ENCODE data around the gene ROM1.
"Not testable (repeated sequence)": the region's sequence is repeated elsewhere in the genome, so short reads cannot be mapped to it uniquely, and the experiment has no call there.

Gene ROM1

DNA sequence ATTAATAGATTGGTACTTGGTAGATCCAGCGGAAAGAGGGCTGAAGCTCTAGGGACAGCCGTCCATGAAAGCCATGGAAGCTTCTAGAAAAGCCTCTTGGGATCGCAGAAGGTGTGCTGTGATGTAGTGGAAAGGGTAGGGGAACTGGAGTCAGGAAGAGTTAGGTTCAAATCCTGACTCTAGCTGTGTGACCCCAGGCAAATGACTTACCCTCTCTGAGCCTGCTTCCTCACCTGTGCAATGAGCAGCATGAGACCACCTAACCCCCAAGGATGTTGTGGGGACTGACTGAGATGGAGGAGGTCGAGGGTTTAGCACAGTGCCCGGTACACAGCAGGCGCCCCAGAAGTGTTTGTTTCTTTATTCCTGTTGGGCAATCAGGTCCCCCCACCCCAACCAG lies 2.7 kb upstream of the ROM1 start:
- TF ChIP-seq, protein P1, sequence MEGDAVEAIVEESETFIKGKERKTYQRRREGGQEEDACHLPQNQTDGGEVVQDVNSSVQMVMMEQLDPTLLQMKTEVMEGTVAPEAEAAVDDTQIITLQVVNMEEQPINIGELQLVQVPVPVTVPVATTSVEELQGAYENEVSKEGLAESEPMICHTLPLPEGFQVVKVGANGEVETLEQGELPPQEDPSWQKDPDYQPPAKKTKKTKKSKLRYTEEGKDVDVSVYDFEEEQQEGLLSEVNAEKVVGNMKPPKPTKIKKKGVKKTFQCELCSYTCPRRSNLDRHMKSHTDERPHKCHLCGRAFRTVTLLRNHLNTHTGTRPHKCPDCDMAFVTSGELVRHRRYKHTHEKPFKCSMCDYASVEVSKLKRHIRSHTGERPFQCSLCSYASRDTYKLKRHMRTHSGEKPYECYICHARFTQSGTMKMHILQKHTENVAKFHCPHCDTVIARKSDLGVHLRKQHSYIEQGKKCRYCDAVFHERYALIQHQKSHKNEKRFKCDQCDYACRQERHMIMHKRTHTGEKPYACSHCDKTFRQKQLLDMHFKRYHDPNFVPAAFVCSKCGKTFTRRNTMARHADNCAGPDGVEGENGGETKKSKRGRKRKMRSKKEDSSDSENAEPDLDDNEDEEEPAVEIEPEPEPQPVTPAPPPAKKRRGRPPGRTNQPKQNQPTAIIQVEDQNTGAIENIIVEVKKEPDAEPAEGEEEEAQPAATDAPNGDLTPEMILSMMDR (IDR thresholded peaks at IDR 0.05; ENCODE audit: extremely low read depth, insufficient read depth, missing control alignments), result no peak
- in situ Hi-C loops (cut with MboI; ENCODE audit: low pct_unique_long_range_greater_than_20kb, low sequenced_read_pairs, unreplicated experiment), result no loop called here
- DNase-seq (ENCODE audit: low spot score), result no peak

DNA sequence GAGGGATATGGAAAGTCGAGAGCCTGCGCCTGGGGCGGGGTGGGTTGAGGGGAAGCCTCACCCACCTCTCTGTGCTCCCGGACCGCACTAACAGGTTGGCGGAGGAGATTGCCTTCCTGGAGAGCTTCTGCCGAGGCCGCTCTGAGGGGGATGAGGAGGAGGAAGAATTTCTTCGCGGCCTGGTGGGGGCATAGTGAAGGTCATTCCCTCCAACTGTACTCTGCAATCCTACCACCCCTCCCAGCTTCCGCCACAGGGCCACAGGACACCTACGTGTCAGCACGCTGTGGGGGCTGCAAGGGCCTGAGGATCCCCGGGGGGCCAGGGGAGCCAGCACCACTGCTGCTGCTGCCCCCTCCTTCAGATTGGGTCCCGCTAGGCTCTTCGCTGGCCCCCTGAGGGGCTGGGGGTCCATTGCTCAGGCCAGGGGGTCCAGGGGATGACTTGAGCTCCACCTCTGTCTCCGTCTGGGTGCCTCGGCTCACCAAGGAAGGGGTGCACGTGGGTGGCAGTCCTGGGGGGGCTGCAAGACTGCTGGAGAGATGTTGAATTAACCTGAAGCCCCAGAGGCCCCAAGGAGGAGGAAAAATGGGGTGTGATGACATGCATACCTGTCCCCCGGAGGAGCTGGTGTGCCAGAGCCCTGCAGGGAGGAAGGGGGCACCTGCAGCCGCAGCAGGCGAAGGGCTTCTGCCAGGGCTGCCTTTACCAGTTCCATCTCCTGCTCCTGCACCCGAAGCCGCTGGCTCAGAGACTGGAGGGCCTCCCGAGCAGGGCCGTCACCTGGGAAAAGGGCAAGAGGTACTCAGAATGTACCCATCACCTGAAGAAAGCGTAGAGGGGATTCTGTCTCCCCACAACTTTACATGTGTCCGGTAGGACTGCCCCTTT lies 2.0 kb upstream of the ROM1 start:
- TF ChIP-seq, protein P1 (IDR thresholded peaks at IDR 0.05; ENCODE audit: extremely low read depth, insufficient read depth, missing control alignments), result no peak
- in situ Hi-C loops (cut with MboI; ENCODE audit: low pct_unique_long_range_greater_than_20kb, low sequenced_read_pairs, unreplicated experiment), result no loop called here

DNA sequence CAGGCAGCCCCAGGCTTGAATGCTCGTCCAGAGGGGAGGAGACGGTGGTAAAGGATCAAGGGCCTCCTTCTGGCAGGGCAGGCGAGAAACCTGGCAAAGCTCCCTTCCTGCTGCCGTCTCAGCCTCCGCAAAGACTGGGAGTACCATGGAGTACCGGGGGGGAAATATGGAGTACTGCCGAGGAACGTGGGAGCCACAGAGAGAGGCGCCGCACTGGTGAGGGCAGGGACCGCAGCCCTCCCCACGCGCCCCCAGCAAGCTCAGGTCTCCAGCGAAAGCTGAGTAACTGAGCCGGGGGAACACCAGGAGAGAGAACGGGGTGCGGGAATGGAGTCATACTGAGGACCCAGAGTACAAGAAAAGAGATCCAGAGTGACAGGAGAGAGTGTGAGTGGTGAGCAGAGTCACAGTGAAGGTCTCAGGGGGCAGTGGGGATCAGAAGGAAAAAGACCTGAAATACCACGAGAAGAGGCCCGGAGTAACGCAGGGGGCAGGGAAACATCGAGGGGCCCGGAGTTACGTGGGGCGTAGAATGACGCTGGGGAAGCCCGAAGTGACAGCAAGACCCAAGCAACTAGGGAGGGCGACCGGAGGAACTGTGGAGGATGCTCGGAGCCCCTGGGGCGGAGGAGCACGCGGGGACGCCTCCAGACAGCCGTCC lies 1.2 kb upstream of the ROM1 start:
- in situ Hi-C loops (cut with MboI; ENCODE audit: low pct_unique_long_range_greater_than_20kb, low sequenced_read_pairs, unreplicated experiment), result no loop called here
- DNase-seq (ENCODE audit: low spot score), result peak; percentile 78
- TF ChIP-seq, protein P1 (IDR thresholded peaks at IDR 0.05; ENCODE audit: extremely low read depth, insufficient read depth, missing control alignments), result no peak

More for the DNA sequence above, 2.0 kb upstream of the ROM1 start:
- DNase-seq (ENCODE audit: low spot score), result no peak

DNA sequence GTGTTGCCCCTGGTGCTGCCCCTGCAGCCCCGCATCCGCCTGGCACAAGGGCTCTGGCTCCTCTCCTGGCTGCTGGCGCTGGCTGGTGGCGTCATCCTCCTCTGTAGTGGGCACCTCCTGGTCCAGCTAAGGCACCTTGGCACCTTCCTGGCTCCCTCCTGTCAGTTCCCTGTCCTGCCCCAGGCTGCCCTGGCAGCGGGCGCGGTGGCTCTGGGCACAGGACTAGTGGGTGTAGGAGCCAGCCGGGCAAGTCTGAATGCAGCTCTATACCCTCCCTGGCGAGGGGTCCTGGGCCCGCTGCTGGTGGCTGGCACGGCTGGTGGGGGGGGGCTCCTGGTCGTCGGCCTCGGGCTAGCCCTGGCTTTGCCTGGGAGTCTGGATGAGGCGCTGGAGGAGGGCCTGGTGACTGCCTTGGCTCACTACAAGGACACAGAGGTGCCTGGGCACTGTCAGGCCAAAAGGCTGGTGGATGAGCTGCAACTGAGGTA lies 278 bp downstream of the ROM1 start:
- no peak for DNase-seq (ENCODE audit: low spot score)
- TF ChIP-seq, protein P1 (IDR thresholded peaks at IDR 0.05; ENCODE audit: extremely low read depth, insufficient read depth, missing control alignments), result no peak
- in situ Hi-C loops (cut with MboI; ENCODE audit: low pct_unique_long_range_greater_than_20kb, low sequenced_read_pairs, unreplicated experiment), result no loop called here

DNA sequence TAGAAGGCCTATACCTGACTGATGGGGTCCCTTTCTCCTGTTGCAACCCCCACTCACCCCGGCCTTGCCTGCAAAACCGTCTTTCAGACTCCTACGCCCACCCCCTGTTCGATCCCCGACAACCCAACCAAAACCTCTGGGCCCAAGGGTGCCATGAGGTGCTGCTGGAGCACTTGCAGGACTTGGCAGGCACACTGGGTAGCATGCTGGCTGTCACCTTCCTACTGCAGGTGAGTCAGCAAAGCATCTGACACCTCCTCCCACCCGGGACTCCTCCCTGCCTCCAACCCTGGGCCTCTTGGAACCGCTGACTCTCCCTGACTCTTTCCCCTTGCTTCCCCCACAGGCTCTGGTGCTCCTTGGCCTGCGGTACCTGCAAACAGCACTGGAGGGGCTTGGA lies 1.2 kb downstream of the ROM1 start:
- TF ChIP-seq, protein P1 (IDR thresholded peaks at IDR 0.05; ENCODE audit: extremely low read depth, insufficient read depth, missing control alignments), result no peak
- DNase-seq (ENCODE audit: low spot score), result no peak
- in situ Hi-C loops (cut with MboI; ENCODE audit: low pct_unique_long_range_greater_than_20kb, low sequenced_read_pairs, unreplicated experiment), result no loop called here

DNA sequence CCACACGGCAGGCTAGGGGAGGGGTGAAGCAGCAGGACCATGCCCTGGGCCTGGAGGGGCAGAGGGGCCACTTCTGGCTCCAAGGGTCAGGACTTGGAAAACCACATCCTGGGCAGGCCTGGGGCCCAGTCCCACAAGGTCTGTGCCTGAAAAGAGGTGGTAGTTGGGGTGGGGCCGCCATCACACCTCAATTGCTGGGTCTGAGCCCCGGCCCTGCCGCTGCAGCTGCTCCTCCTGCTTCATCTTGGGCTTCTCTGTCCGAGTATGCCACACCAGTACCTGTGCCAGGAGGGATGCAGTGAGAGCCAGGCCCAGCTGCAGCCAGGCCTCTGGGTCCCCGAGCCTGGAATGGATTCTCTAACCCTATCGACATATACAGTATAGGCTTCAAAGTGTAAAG lies 2.5 kb downstream of the ROM1 start:
- in situ Hi-C loops (cut with MboI; ENCODE audit: low pct_unique_long_range_greater_than_20kb, low sequenced_read_pairs, unreplicated experiment), result no loop called here
- no peak for DNase-seq (ENCODE audit: low spot score)
- TF ChIP-seq, protein P1 (IDR thresholded peaks at IDR 0.05; ENCODE audit: extremely low read depth, insufficient read depth, missing control alignments), result no peak

DNA sequence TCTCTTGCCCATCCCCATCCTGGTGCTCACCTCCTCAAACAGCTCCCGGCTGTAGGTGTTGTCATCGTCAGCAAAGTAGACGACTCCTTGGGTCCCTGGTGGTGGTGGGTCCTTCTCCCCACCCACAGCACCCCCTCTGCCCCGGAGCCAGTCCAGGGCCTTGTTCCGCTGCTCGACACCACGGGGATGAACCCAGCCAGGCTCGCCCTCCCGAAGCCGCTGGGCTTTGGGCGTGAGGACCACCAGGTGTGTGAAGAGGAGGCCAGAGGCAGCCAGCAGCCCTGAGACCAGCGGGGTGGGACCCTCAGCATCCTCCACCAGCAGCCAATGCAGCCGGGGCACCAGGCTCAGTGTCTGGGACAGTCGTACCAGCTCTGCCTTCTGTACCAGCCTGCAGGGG lies 3.9 kb downstream of the ROM1 start:
- in situ Hi-C loops (cut with MboI; ENCODE audit: low pct_unique_long_range_greater_than_20kb, low sequenced_read_pairs, unreplicated experiment); DNase-seq (ENCODE audit: low spot score): not testable (repeated sequence)

All from GM13977 (cell line).